Measurements from ENCODE around the gene CTU2.
"Not testable (repeated sequence)": the region's sequence is repeated elsewhere in the genome, so short reads cannot be mapped to it uniquely, and the experiment has no call there.

The CTU2 gene

DNA sequence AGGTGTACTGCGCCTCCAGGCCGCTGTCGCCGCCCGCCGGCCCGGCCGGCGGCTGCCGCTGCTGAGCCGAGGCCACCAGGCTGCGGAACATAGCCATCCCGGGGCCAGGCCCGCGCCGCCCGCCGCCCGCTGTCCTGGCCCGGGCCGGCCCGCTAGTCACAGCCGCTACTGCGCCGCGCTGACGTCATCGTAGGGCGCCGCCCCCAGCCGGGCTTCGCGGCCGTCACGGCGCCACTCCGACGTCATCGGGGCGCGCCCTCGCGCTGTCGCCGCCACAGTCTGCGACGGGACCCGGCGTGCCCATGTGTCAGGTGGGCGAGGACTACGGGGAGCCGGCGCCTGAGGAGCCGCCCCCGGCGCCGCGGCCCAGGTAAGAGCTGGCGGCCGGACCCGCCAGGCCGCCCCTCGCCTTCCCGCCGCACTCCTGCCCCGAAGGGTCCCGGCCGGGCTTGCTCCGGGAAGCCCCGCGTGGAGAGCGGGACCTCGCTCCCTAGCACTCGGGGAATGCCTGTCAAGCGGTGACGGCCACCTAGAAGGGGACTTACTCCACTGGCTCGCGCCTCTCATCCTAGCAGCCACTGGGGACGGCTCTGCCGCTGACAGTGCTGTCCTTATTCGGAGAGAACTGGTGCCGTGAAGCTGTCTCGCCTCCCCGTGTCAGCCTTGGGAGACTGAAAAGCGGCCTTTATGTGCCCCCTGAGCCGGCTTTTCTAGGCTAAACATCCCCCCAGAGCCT lies at the start of gene CTU2, which contains the start of gene RNF166:
Gene CTU2, plus strand, starts transcription at position 275 of the 736 bp plus-strand sequence. Its CDS starts 28 bp downstream, at position 303.
Gene RNF166, minus strand, starts transcription at position 180 of the 736 bp plus-strand sequence. Its CDS starts 83 bp downstream, at position 97.
- DNase-seq: peak; percentile 23

DNA sequence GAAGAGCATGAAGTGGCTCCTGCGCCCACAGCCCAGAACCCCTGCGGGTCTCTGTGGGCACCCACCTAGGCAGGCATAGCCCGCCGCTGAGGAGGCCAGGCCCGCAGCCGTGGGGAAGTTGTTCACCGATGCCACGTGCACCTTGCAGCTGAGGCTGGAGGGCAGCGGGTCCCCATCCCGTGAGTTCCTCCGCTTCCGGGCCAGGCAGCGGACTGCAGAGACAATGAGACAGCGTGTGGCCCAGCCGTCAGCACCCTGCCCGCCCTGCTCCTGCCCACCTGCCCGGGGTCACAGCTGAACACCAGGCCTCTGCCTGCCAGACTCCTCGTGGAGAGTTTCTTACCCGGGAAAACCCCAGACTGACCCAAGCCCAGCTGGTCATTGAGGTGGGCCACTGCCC lies 48.9 kb upstream of the CTU2 start:
- no peak for DNase-seq

DNA sequence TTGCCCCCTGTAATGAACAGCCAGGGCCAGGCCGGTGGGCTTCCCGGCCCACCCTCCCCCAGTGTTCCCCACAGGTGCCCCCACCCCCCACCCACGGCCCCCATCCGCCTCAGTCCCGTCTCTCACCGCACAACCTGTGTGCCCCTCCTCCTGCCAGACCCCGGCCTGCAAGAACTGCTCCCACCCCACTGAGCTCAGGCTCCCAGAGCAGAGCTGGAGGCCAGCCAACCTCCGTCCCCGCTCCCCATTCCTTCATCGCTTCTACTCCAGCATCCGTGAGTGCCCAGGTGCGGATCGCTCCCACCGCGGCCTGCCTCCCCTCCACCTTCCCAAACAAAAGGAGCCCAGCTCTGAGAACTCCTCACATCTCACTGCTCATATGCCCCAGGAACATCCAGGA lies 47.6 kb upstream of the CTU2 start:
- DNase-seq: no peak

DNA sequence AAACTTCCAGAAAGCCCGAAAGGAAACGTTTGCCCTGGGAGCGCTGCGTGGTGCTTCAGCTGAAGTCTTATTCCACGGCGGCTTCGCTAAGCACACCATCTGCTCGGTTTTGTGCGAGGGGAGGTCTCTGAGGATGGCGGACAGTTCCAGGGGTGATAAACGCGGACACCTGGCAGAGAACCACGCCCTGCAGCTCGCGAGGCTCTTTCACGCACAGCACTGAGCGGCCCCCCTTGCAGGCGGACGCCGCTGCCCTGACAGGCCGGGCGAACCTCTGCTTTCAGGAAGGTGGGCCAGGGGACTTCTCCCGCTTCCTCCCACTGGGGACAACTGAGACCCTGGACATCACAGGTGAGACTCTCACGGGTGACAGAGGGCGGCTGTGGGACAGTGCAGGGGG lies 47.1 kb upstream of the CTU2 start:
- DNase-seq: no peak

- DNase-seq: no peak
These were observed 44.8 kb upstream of the CTU2 start for GRCh38 chr16:88661468-88661867.

- no peak for DNase-seq
These were observed 44.0 kb upstream of the CTU2 start for GRCh38 chr16:88662222-88662842.

DNA sequence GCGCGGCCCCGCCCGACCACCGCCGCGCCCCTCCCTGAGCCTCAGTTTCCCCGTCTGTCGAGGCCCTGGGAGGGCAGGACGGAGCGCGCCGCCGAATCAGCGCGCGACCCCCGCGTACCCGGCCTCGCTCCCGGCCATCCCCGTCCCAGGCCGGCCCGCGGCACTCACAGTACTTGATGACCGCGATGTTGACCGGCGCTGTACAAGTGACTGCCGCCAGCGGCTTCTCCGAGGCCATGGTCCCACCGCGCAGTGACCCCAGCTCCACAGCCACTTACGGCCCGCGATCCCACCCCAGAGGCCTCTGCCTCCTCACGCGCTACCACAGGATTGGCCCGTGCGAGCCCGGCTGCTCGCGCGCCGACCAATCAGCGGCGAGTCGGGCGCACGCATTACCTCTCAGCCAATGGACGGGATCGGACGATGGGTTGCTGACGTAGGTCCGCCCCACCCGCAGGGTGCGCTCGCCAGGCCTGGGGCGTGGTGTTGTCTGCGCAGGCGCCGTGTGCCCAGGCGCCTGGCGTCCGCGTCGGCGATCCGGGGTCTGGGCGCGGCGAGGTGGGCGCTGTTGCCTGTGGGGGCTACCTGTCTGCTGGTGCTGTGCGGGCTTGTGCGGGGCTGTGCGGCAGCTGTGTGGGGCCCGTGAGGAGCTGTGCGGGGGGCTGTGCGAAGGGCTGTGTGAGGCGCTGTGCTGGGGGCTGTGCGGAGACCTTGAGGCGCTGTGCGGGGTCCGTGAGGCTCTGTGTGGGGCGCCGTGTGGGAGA lies 43.3 kb upstream of the CTU2 start, which contains the start of gene MVD:
Gene MVD, minus strand, starts transcription at position 249 of the 764 bp plus-strand sequence. Its CDS starts 11 bp downstream, at position 238.
- peak; percentile 80 for DNase-seq

GRCh38 chr16:88665148-88665547 lies 41.2 kb upstream of the CTU2 start:
- DNase-seq: no peak

DNA sequence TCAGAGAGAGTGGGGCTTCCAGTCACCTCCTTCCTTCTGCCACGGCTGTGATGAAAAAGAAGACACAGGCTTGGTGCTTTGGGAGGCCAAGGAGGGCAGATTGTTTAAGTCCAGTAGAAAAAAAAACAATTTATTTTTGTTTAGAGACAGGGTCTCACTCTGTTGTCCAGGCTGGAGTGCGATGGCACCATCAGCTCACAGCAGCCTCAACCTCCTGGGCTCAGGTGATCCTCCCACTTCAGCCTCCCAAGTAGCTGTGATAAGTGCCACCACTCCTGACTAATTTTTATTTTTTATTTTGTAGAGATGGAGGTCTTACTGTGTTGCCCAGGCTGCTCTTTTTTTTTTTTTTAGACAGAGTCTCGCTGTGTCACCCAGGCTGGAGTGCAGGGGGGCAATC lies 40.7 kb upstream of the CTU2 start:
- no peak for DNase-seq

GRCh38 chr16:88667461-88667860 lies 38.8 kb upstream of the CTU2 start:
- DNase-seq: no peak

GRCh38 chr16:88669493-88669892 lies 36.8 kb upstream of the CTU2 start:
- DNase-seq: not testable (repeated sequence)

GRCh38 chr16:88669980-88670379 lies 36.3 kb upstream of the CTU2 start:
- DNase-seq: no peak

DNA sequence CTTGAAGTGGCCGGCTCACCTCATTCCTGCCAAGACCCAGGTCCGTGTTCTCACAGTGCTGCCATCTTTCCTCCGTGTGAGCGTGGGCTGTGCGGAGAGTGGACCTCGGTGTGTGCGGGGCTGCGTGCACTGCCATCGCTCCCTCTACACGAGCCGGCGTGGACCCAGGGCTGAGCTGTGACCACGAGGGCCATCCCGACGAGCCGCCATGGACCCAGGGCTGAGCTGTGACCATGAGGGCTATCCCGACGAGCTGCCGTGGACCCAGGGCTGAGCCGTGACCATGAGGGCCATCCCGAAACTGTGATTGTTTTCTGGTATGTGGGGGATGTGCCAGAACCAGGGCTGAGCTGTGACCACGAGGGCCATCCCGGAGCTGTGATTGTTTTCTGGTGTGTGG lies 34.5 kb upstream of the CTU2 start:
- no peak for DNase-seq

DNA sequence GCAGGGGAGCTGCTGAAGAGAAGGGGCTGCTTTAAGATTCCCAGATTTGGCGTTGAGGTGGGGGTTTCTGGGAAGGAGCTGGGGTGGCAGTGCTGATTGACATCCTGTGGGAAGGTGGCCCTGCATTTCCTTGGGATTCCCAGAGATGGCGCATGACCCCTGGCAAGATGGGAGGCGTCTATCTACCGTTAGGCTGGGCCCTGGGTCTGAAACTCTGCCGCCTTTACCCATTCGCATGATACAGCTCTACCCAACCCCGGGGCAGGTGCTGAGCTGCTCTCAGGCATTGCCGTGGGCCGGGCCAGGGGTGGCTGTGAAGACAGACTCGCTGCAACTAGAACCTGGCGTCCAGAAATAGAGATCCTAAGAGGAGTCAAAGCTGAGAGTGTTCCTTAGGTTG lies 33.5 kb upstream of the CTU2 start:
- no peak for DNase-seq

- DNase-seq: no peak
These were observed 32.5 kb upstream of the CTU2 start for GRCh38 chr16:88673716-88674379.

DNA sequence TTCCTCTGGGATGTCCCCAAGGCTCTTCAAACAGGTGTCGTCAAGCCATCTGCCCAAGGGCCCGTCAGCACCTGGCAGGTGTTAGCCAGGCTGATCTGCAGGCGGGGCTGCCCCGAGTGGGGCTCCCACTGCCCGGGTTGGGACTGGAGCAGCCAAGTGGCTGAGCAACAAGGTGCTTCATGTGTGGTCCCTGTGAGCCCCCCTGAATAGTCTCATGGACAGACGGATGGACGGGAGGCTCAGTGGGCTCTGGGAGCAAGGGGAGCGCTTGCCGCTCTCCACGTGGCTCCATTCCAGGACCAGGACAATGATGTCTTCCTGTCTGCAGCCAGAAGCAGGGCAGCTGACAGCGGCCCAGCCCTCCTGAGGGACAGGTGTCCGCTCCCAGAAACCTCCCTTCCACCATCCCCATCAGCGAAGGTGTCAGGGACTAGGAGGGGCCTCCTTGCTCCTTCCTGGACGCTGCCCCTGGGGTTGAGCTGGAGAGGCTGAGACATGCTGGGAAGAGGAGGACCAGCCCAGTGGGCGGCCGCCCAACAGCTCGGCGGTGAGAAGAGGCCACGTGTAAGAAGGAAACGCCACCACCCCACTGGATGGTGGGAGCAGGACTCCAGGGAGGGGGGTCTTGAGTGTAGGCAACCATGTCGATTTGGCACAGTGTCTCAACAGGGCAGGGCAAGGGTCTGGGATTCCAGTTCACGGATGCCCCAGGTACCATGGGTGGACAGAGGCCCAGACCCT lies 29.6 kb upstream of the CTU2 start:
- DNase-seq: no peak

DNA sequence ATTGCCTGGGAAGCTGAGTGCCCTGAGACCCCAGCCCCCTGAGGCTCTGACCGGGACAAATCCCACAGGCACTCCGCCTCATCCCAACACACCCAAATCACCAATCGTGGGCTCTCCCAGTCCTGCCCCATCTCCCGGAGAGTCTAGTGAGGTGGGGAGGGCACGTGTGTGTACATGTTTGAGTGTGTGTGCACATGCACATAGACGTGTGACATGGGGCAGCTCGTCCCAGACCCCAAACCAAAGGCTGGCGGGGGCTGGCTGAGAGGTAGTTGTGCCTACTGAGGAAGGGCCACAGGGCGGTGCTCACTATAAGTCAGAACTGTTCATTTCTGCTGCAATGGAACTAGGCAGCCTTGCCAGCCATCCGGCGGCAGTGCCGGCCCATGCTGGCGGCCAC lies 28.6 kb upstream of the CTU2 start:
- no peak for DNase-seq

GRCh38 chr16:88678224-88678979 lies 27.9 kb upstream of the CTU2 start:
- no peak for DNase-seq

- no peak for DNase-seq
These were observed 25.7 kb upstream of the CTU2 start for GRCh38 chr16:88680554-88681083.

DNA sequence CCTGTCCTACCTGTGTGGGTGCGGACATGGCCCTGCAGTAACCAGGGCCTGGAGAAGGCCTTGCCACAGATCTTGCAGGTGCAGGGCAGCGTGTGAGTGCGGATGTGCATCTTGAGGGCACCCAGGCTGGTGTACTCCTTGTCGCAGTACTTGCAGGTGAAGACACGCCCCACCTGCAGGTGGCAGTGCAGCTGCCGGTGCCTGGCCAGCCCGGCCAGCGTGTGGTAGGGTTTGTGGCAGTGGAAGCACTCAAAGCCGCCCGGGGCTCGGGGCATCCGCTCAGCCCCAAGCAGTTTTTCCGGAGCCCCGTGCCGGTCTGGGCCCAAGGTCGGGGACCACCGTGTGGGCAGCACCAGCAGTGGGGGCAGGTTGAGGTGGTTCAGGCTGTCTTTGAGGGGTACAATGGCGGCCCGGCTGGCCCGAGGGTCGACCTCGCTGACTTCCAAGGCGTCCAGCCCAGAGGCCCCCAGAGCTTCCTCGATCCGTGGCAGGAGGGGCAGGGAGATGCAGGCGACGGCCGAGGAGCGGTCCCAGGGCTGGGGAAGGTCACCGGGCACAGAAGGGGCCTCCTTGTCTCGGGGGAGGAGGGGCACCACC lies 25.1 kb upstream of the CTU2 start:
- no peak for DNase-seq
